ENCODE measurements around the gene OR1K1. TPM values are rescaled to one million over a fixed set of nuclear protein-coding genes. Genes with fewer than 3 reads are reported as not detected.

OR1K1 gene
- total and polyA plus RNA-seq, 11 donors, result not detected

GRCh38 chr9:122844137-122844536 lies 44.2 kb downstream of the OR1K1 start:
- TF ChIP-seq CTCF (IDR thresholded peaks at IDR 0.05) (no peak), POLR2A (IDR thresholded peaks at IDR 0.05) (no peak)
- Histone ChIP-seq H3K4me1 (no peaks in the 10 kb centered on the region), H3K4me3 (no peak overlapping the region), H3K9me3 (no peaks in the 10 kb centered on the region), H3K36me3 (peaks cover 0 to 43% (median 35%) of the 10 kb centered on the region in 9 donors), H3K27me3 (no peaks in the 10 kb centered on the region), H3K27ac (no peak overlapping the region)
- ATAC-seq (no peak), DNase-seq (no peak)
- intact Hi-C loops (cut with DNase I), result no loop called here
- 96 to 100% (median 98%) methylated on average over 1 of the region's 1 CpG for WGBS, 4 donors

GRCh38 chr9:122845116-122845515 lies 45.2 kb downstream of the OR1K1 start:
- Histone ChIP-seq H3K4me1 (no peaks in the 10 kb centered on the region), H3K36me3 (peaks cover 0 to 53% (median 45%) of the 10 kb centered on the region in 9 donors), H3K27ac (no peak overlapping the region), H3K4me3 (no peak overlapping the region), H3K9me3 (no peaks in the 10 kb centered on the region), H3K27me3 (no peaks in the 10 kb centered on the region)
- DNase-seq (no peak), ATAC-seq (no peak)
- 91 to 94% (median 93%) methylated on average over 3 of the region's 3 CpGs for WGBS, 4 donors
- no peak for TF ChIP-seq CTCF (IDR thresholded peaks at IDR 0.05)
- no peak for TF ChIP-seq POLR2A (IDR thresholded peaks at IDR 0.05)
- intact Hi-C loops (cut with DNase I), result no loop called here

- H3K4me3 ChIP-seq, result no peak overlapping the region
- 87 to 93% (median 91%) methylated on average over 5 of the region's 5 CpGs for WGBS, 4 donors
- DNase-seq (no peak), ATAC-seq (no peak)
- H3K27ac ChIP-seq, result no peak overlapping the region
- peaks cover 0 to 66% (median 56%) of the 10 kb centered on the region in 9 donors for H3K36me3 ChIP-seq
- no peaks in the 10 kb centered on the region for H3K4me1 ChIP-seq
- intact Hi-C loops (cut with DNase I), result no loop called here
- no peaks in the 10 kb centered on the region for H3K27me3 ChIP-seq
- no peaks in the 10 kb centered on the region for H3K9me3 ChIP-seq
- TF ChIP-seq CTCF (IDR thresholded peaks at IDR 0.05) (no peak), POLR2A (IDR thresholded peaks at IDR 0.05) (no peak)
These were observed 46.5 kb downstream of the OR1K1 start for GRCh38 chr9:122846371-122846940.

GRCh38 chr9:122848256-122848943 lies 48.5 kb downstream of the OR1K1 start:
- 78 to 90% (median 88%) methylated on average over 2 of the region's 2 CpGs for WGBS, 4 donors
- no peaks in the 10 kb centered on the region for H3K27me3 ChIP-seq
- DNase-seq (no peak), ATAC-seq (no peak)
- intact Hi-C loops (cut with DNase I), result no loop called here
- H3K36me3 ChIP-seq, result peaks cover 2 to 74% (median 63%) of the 10 kb centered on the region in 9 donors
- H3K4me1 ChIP-seq, result no peaks in the 10 kb centered on the region
- H3K9me3 ChIP-seq, result no peaks in the 10 kb centered on the region
- no peak overlapping the region for H3K4me3 ChIP-seq
- no peak overlapping the region for H3K27ac ChIP-seq
- TF ChIP-seq POLR2A (IDR thresholded peaks at IDR 0.05) (no peak), CTCF (IDR thresholded peaks at IDR 0.05) (no peak)

Other genes with a start within 250 kb of the OR1K1 start
- not detected for gene OR1N2, start 247.0 kb upstream of the OR1K1 start, total RNA-seq
- not detected for gene OR1N2, start 247.0 kb upstream of the OR1K1 start, polyA plus RNA-seq
- gene OR1L8, start 216.7 kb upstream of the OR1K1 start, total RNA-seq, result under 1 TPM in 1 of 9 donors, not detected in 8; 0.25 TPM
- not detected for gene OR1L8, start 216.7 kb upstream of the OR1K1 start, polyA plus RNA-seq
- not detected for gene OR1Q1, start 185.4 kb upstream of the OR1K1 start, total RNA-seq
- not detected for gene OR1Q1, start 185.4 kb upstream of the OR1K1 start, polyA plus RNA-seq
- not detected for gene OR1B1, start 142.5 kb upstream of the OR1K1 start, total RNA-seq
- gene OR1B1, start 142.5 kb upstream of the OR1K1 start, polyA plus RNA-seq, result not detected
- gene OR1L1, start 138.4 kb upstream of the OR1K1 start, total RNA-seq, result not detected
- gene OR1L1, start 138.4 kb upstream of the OR1K1 start, polyA plus RNA-seq, result not detected
- not detected for gene OR1L3, start 125.0 kb upstream of the OR1K1 start, total RNA-seq
- gene OR1L3, start 125.0 kb upstream of the OR1K1 start, polyA plus RNA-seq, result not detected
- gene OR1L4, start 76.1 kb upstream of the OR1K1 start, total RNA-seq, result not detected
- not detected for gene OR1L4, start 76.1 kb upstream of the OR1K1 start, polyA plus RNA-seq
- gene OR1L6, start 57.8 kb upstream of the OR1K1 start, total RNA-seq, result not detected
- gene OR1L6, start 57.8 kb upstream of the OR1K1 start, polyA plus RNA-seq, result not detected
- gene OR5C1, start 11.2 kb upstream of the OR1K1 start, total RNA-seq, result not detected
- gene OR5C1, start 11.2 kb upstream of the OR1K1 start, polyA plus RNA-seq, result not detected
- gene PDCL, start 28.5 kb downstream of the OR1K1 start, total RNA-seq, result 10 to 100 TPM in 3 of 9 donors, 1 to 10 TPM in 6; 6.4 to 12.0 (median 8.4) TPM
- 1 to 10 TPM; 3.8 to 7.0 TPM for gene PDCL, start 28.5 kb downstream of the OR1K1 start, polyA plus RNA-seq
- gene RC3H2, start 105.2 kb downstream of the OR1K1 start, total RNA-seq, result 10 to 100 TPM; 36.2 to 52.2 (median 45.4) TPM
- gene RC3H2, start 105.2 kb downstream of the OR1K1 start, polyA plus RNA-seq, result 10 to 100 TPM; 11.7 to 21.3 TPM
- gene ZBTB6, start 113.2 kb downstream of the OR1K1 start, total RNA-seq, result 1 to 10 TPM; 5.1 to 8.1 (median 6.3) TPM
- gene ZBTB6, start 113.2 kb downstream of the OR1K1 start, polyA plus RNA-seq, result 1 to 10 TPM; 2.0 to 4.6 TPM
- 1 to 10 TPM; 2.3 to 6.1 (median 3.7) TPM for gene ZBTB26, start 131.4 kb downstream of the OR1K1 start, total RNA-seq
- 1 to 10 TPM; 1.3 to 3.0 TPM for gene ZBTB26, start 131.4 kb downstream of the OR1K1 start, polyA plus RNA-seq
- gene RABGAP1, start 140.9 kb downstream of the OR1K1 start, total RNA-seq, result 10 to 100 TPM; 22.0 to 62.2 (median 45.1) TPM
- gene RABGAP1, start 140.9 kb downstream of the OR1K1 start, polyA plus RNA-seq, result 10 to 100 TPM; 11.8 to 18.0 TPM
- gene GPR21, start 233.5 kb downstream of the OR1K1 start, total RNA-seq, result 1 to 10 TPM in 1 of 9 donors, under 1 TPM in 4, not detected in 4; 0.23 to 1.6 (median 0.34) TPM
- under 1 TPM in 1 of 2 donors, not detected in 1; 0.19 TPM for gene GPR21, start 233.5 kb downstream of the OR1K1 start, polyA plus RNA-seq

All from heart left ventricle (tissue), 16 donors.